WTC11 (cell line): ENCODE measurements around the gene DIABLO. TPM values are rescaled to one million over a fixed set of nuclear protein-coding genes. Genes with fewer than 3 reads are reported as not detected.

Source experiments
- ATAC-seq: fragments of 200-7000 bp; cut with Tn5 transposase; 2 replicates; pipeline ENCODE4 v1.10.0; 2021; ENCODE audit warnings: mild to moderate bottlenecking, moderate library complexity
- CTCF ChIA-PET: fragments of 300-600 bp; sonication (Branson Sonifier 250); formaldehyde crosslinking; loops from one replicate; lab custom pipeline; 2021; ENCODE audit warnings: antibody characterized with exemption; lab: Charles Lee
- POLR2A ChIA-PET: fragments of 350-600 bp; sonication (Branson Sonifier 250); formaldehyde crosslinking; loops from one replicate; lab custom pipeline; 2021; ENCODE audit warnings: antibody characterized with exemption; lab: Charles Lee
- DNase-seq: peaks from one replicate; pipeline ENCODE4 v3.0.0; 2021; ENCODE audit warnings: low spot score
- H3K27ac Mint-ChIP-seq: 2 replicates; pipeline ENCODE4 v1.8.0; 2021; ENCODE audit warnings: mixed read lengths
- H3K27me3 Mint-ChIP-seq: 2 replicates; pipeline ENCODE4 v1.8.0; 2021; ENCODE audit warnings: low read depth, mild to moderate bottlenecking, moderate library complexity, mixed read lengths
- H3K36me3 Mint-ChIP-seq: 2 replicates; pipeline ENCODE4 v1.8.0; 2021; ENCODE audit warnings: mixed read lengths
- H3K4me1 Mint-ChIP-seq: 2 replicates; pipeline ENCODE4 v1.8.0; 2022; ENCODE audit warnings: mixed read lengths
- H3K4me3 Mint-ChIP-seq: 2 replicates; pipeline ENCODE4 v1.8.0; 2021; ENCODE audit warnings: mild to moderate bottlenecking, moderate library complexity, mixed read lengths
- H3K9me3 Mint-ChIP-seq: 2 replicates; pipeline ENCODE4 v1.8.0; 2021; ENCODE audit warnings: mixed read lengths
- ATF1 ChIP-seq: sonication (generic); formaldehyde crosslinking; IDR thresholded peaks from 2 replicates; pipeline ENCODE4 v1.8.1; 2023; ENCODE audit warnings: mild to moderate bottlenecking, moderate library complexity, missing genetic modification reagents
- ATF3 ChIP-seq: sonication (generic); formaldehyde crosslinking; conservative IDR thresholded peaks from 2 replicates; pipeline ENCODE4 v1.8.1; 2022; ENCODE audit warnings: mild to moderate bottlenecking, missing genetic modification reagents
- E2F4 ChIP-seq: sonication (generic); formaldehyde crosslinking; IDR thresholded peaks from 2 replicates; pipeline ENCODE4 v1.8.1; 2022; ENCODE audit warnings: low read depth, mild to moderate bottlenecking, moderate library complexity, missing genetic modification reagents, borderline replicate concordance
- GABPB1 ChIP-seq: sonication (generic); formaldehyde crosslinking; IDR thresholded peaks from 2 replicates; pipeline ENCODE4 v1.8.1; 2023; ENCODE audit warnings: mild to moderate bottlenecking, missing genetic modification reagents
- GRHL2 ChIP-seq: fragments of 250-450 bp; sonication (Bioruptor Pico); IDR thresholded peaks from 2 replicates; pipeline ENCODE4 v1.8.0; 2022; ENCODE audit warnings: mild to moderate bottlenecking, moderate library complexity; ENCODE audit not compliant: insufficient replicate concordance, severe bottlenecking
- HMGA2 ChIP-seq: fragments of 250-450 bp; sonication (Bioruptor Pico); IDR thresholded peaks from 2 replicates; pipeline ENCODE4 v1.4.0; 2021; ENCODE audit warnings: mild to moderate bottlenecking, moderate library complexity
- IRF1 ChIP-seq: sonication (generic); formaldehyde crosslinking; IDR thresholded peaks from 2 replicates; pipeline ENCODE4 v1.8.0; 2023; ENCODE audit warnings: missing genetic modification reagents
- NR2C2 ChIP-seq: sonication (generic); formaldehyde crosslinking; IDR thresholded peaks from 2 replicates; pipeline ENCODE4 v1.8.0; 2022; ENCODE audit warnings: mild to moderate bottlenecking, missing genetic modification reagents
- NR3C1 ChIP-seq: sonication (generic); formaldehyde crosslinking; conservative IDR thresholded peaks from 2 replicates; pipeline ENCODE4 v1.8.1; 2023; ENCODE audit warnings: low read depth, mild to moderate bottlenecking, missing genetic modification reagents
- PREB ChIP-seq: sonication (generic); formaldehyde crosslinking; IDR thresholded peaks from 2 replicates; pipeline ENCODE4 v1.8.1; 2022; ENCODE audit warnings: mild to moderate bottlenecking, missing genetic modification reagents, moderate library complexity, borderline replicate concordance
- RELA ChIP-seq: sonication (generic); formaldehyde crosslinking; IDR thresholded peaks from 2 replicates; pipeline ENCODE4 v1.8.1; 2022; ENCODE audit warnings: missing genetic modification reagents, mild to moderate bottlenecking, borderline replicate concordance
- RORB ChIP-seq: fragments of 250-450 bp; sonication (Bioruptor Pico); IDR thresholded peaks from 2 replicates; pipeline ENCODE4 v1.9.0; 2021; ENCODE audit warnings: mild to moderate bottlenecking
- SMAD4 ChIP-seq: sonication (generic); formaldehyde crosslinking; IDR thresholded peaks from 2 replicates; pipeline ENCODE4 v1.8.0; 2022; ENCODE audit warnings: mild to moderate bottlenecking, missing genetic modification reagents
- TEAD1 ChIP-seq: sonication (generic); formaldehyde crosslinking; IDR thresholded peaks from 2 replicates; pipeline ENCODE4 v1.8.0; 2022; ENCODE audit warnings: mild to moderate bottlenecking, missing genetic modification reagents
- TEAD4 ChIP-seq: sonication (generic); formaldehyde crosslinking; IDR thresholded peaks from 2 replicates; pipeline ENCODE4 v1.8.0; 2022; ENCODE audit warnings: mild to moderate bottlenecking, missing genetic modification reagents
- TP53 ChIP-seq: sonication (generic); formaldehyde crosslinking; IDR thresholded peaks from 2 replicates; pipeline ENCODE4 v1.8.1; 2023; ENCODE audit warnings: mild to moderate bottlenecking, missing genetic modification reagents
- USF1 ChIP-seq: sonication (generic); formaldehyde crosslinking; IDR thresholded peaks from 2 replicates; pipeline ENCODE4 v1.8.0; 2022; ENCODE audit warnings: mild to moderate bottlenecking, missing genetic modification reagents
- USF2 ChIP-seq: sonication (generic); formaldehyde crosslinking; IDR thresholded peaks from 2 replicates; pipeline ENCODE4 v1.8.1; 2023; ENCODE audit warnings: mild to moderate bottlenecking, missing genetic modification reagents, moderate library complexity
- ZNF121 ChIP-seq: sonication (generic); formaldehyde crosslinking; IDR thresholded peaks from 2 replicates; pipeline ENCODE4 v1.8.0; 2023; ENCODE audit warnings: missing genetic modification reagents
- ZNF232 ChIP-seq: sonication (generic); formaldehyde crosslinking; IDR thresholded peaks from 2 replicates; pipeline ENCODE4 v1.8.0; 2022; ENCODE audit warnings: mild to moderate bottlenecking, missing genetic modification reagents
- ZNF416 ChIP-seq: fragments of 250-450 bp; sonication (Bioruptor Pico); IDR thresholded peaks from 2 replicates; pipeline ENCODE4 v1.9.0; 2021; ENCODE audit warnings: mild to moderate bottlenecking, inconsistent platforms
- total RNA-seq: library from RNA; stranded (reverse); gene quantifications from 3 replicates; pipeline ENCODE4 v1.2.3, GENCODE V29; 2021

DIABLO gene
- total RNA-seq, 1 experiment from 2014 or later: 61.7 TPM

- CTCF ChIA-PET: interaction anchor here (0.6 to 0.7 kb wide), 2 partner anchors 204 to 428 kb away, joined by 3 read pairs; no protein-coding TSS in a partner anchor
- ATAC-seq (no peak), DNase-seq (no peak)
- no peak overlapping the region for H3K27ac Mint-ChIP-seq
- TF ChIP-seq ATF1 (CRISPR knock-in tag): no peak
- TF ChIP-seq ZNF121 (CRISPR knock-in tag): no peak
- no peak for TF ChIP-seq NR3C1 (CRISPR knock-in tag)
- TF ChIP-seq, all 79 proteins: peak for 0
- Mint-ChIP-seq H3K27me3 (no peaks in the 10 kb centered on the region), H3K36me3 (peaks cover 21% of the 10 kb centered on the region), H3K4me3 (no peak overlapping the region), H3K4me1 (no peaks in the 10 kb centered on the region), H3K9me3 (no peaks in the 10 kb centered on the region)
- POLR2A ChIA-PET: no interaction called here
These were observed 9.9 kb upstream of the DIABLO start for GRCh38 chr12:122235741-122236140.

GRCh38 chr12:122232691-122233090 lies 6.8 kb upstream of the DIABLO start:
- Mint-ChIP-seq H3K9me3 (no peaks in the 10 kb centered on the region), H3K27ac (no peak overlapping the region), H3K27me3 (no peaks in the 10 kb centered on the region), H3K36me3 (peaks cover 8% of the 10 kb centered on the region), H3K4me3 (no peak overlapping the region), H3K4me1 (no peaks in the 10 kb centered on the region)
- ChIA-PET POLR2A (no interaction called here), CTCF (interaction anchor here (0.6 kb wide), 1 partner anchor 268 kb away, joined by 3 read pairs; the partner anchor contains the start of gene ZCCHC8)
- no peak for DNase-seq
- ATAC-seq: no peak
- TF ChIP-seq USF1 (CRISPR knock-in tag): no peak
- no peak for TF ChIP-seq NR2C2 (CRISPR knock-in tag)
- no peak for TF ChIP-seq TEAD1 (CRISPR knock-in tag)
- TF ChIP-seq ATF1 (CRISPR knock-in tag): no peak
- TF ChIP-seq ZNF416 (CRISPR knock-in tag): no peak
- TF ChIP-seq TEAD4: no peak
- TF ChIP-seq GABPB1 (CRISPR knock-in tag): no peak
- no peak for TF ChIP-seq GRHL2 (CRISPR knock-in tag)
- no peak for TF ChIP-seq RORB (CRISPR knock-in tag)
- TF ChIP-seq SMAD4 (CRISPR knock-in tag): no peak
- no peak for TF ChIP-seq ZNF232 (CRISPR knock-in tag)
- no peak for TF ChIP-seq TP53 (CRISPR knock-in tag)
- TF ChIP-seq PREB (CRISPR knock-in tag): no peak
- no peak for TF ChIP-seq E2F4 (CRISPR knock-in tag)

- no peak overlapping the region for H3K27ac Mint-ChIP-seq
- CTCF ChIA-PET: no interaction called here
- H3K36me3 Mint-ChIP-seq: peaks cover 7% of the 10 kb centered on the region
- peaks cover 6% of the 10 kb centered on the region for H3K4me1 Mint-ChIP-seq
- no peak for ATAC-seq
- no peak for DNase-seq
- TF ChIP-seq USF2 (CRISPR knock-in tag) (no peak), HMGA2 (CRISPR knock-in tag) (no peak), IRF1 (CRISPR knock-in tag) (no peak), ATF3 (no peak), RELA (CRISPR knock-in tag) (no peak)
- H3K27me3 Mint-ChIP-seq: no peaks in the 10 kb centered on the region; the same call in 1 of the 2 replicates
- H3K9me3 Mint-ChIP-seq: no peaks in the 10 kb centered on the region
- H3K4me3 Mint-ChIP-seq: no peak overlapping the region
- POLR2A ChIA-PET: no interaction called here
These were observed 4.9 kb upstream of the DIABLO start for GRCh38 chr12:122230798-122231197.
